Measurements from ENCODE around the gene CEBPZOS.
A peak's percentile ranks its signal among the peaks of the same experiment; 100 is the strongest.

The CEBPZOS gene

GRCh38 chr2:37196320-37197195 is at the start of gene CEBPZOS:
Gene CEBPZOS, plus strand, starts transcription at chr2:37196496. Its CDS starts 3,209 bp downstream, at chr2:37199705.
- no peak for TF ChIP-seq CTCF (conservative IDR thresholded peaks at IDR 0.05)
- H3K27ac ChIP-seq, result peak within 1 kb of the TSS; percentile 87

- peak overlapping the region; percentile 96 for H3K27ac ChIP-seq
Observed at GRCh38 chr2:37148325-37148724, 48.0 kb upstream of the CEBPZOS start.

GRCh38 chr2:37149626-37150322 is 46.5 kb upstream of the CEBPZOS start:
- peak overlapping the region; percentile 96 for H3K27ac ChIP-seq
- TF ChIP-seq CTCF (conservative IDR thresholded peaks at IDR 0.05), result no peak

More at GRCh38 chr2:37148325-37148724, 48.0 kb upstream of the CEBPZOS start:
- TF ChIP-seq CTCF (conservative IDR thresholded peaks at IDR 0.05), result no peak

GRCh38 chr2:37153224-37153623 is 43.1 kb upstream of the CEBPZOS start:
- H3K27ac ChIP-seq, result no peak overlapping the region
- no peak for TF ChIP-seq CTCF (conservative IDR thresholded peaks at IDR 0.05)

GRCh38 chr2:37154785-37155184 is 41.5 kb upstream of the CEBPZOS start:
- H3K27ac ChIP-seq, result peak overlapping the region; percentile 98
- TF ChIP-seq CTCF (conservative IDR thresholded peaks at IDR 0.05), result no peak

- no peak for TF ChIP-seq CTCF (conservative IDR thresholded peaks at IDR 0.05)
- H3K27ac ChIP-seq, result peak overlapping the region; percentile 98
Observed at GRCh38 chr2:37156071-37156856, 40.0 kb upstream of the CEBPZOS start.

Data from VCaP (cell line).